GM21529 (cell line): ENCODE data around the gene GBF1.

Experiments used
- ATAC-seq: cut with Tn5 transposase; IDR thresholded peaks from one replicate; pipeline ENCODE4 v1.9.1; 2021; ENCODE audit not compliant: unreplicated experiment

The GBF1 gene

DNA sequence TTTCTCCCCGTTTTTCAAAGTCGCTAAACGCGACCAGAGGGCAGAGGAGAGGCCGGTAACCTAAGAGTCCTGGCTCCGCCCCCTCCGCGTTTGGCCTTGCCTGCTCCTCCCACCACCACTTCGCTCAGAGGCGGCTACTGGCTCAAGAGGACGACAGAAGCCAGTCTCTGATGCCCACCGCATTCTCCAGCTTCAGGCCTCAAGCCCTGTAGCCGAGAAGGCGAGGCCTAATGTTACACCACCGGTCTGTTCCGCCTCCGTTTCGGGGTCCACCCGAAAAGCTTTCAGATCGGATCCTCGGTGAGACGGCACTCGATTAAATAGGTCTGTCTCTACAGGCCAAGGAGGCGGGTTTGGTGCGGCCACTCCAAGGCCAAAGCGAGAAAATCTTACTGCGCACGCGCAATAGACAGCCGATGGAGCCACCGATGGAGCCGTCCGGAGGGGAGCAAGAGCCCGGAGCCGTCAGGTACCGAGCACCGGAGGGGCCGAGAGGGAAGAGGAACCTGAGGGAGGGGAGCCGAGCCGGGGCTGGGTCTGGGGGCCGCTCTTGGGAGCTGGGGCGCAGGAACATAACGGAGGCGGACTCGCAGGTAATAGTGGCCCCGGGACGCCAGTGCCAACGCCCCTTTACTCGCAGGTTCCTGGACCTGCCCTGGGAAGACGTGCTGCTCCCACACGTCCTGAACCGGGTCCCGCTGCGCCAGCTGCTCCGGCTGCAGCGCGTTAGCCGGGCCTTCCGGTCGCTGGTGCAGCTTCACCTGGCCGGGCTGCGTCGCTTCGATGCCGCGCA lies 175.6 kb downstream of the GBF1 start, which contains the start of gene FBXL15:
FBXL15 (plus strand) TSS at position 123 of the 793 bp plus-strand sequence; CDS start at position 417, 294 bp downstream.
- ATAC-seq: peak; percentile 61

DNA sequence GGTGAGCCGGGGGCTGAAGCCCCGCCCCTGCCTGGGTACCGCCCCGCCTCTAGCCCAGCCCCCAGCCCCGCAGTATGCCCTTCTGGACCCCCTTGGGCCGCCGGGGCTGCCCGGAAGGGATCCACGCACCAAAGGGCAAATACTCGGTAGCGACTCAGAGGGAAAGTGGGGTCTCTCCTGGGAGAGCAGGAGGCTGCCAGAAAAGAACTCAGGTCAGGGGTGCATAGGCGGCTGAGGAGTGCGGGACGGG lies 176.1 kb downstream of the GBF1 start:
- ATAC-seq: no peak

DNA sequence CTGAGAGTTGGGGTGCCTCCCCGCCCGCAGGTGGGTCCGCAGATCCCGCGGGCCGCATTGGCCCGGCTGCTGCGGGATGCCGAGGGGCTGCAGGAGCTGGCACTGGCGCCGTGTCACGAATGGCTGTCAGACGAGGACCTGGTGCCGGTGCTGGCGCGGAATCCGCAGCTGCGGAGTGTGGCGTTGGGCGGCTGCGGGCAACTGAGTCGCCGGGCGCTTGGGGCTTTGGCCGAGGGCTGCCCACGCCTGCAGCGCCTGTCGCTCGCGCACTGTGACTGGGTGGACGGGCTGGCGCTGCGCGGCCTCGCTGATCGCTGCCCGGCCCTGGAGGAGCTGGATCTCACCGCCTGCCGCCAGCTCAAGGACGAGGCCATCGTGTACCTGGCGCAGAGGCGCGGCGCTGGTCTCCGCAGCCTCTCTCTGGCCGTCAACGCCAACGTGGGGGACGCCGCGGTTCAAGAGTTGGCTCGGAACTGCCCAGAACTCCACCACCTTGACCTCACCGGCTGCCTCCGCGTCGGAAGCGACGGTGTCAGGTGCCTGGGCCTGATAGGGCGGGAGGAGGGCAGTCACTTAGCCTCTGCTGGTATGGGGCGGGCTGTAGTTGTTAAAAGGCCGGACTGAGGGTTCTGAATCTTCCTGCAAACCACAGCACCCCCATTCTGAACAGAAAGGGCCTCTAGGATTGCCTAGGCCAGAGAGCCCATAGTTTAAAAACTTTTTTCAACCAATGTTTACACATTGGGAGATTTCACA lies 176.6 kb downstream of the GBF1 start:
- peak; percentile 4 for ATAC-seq

DNA sequence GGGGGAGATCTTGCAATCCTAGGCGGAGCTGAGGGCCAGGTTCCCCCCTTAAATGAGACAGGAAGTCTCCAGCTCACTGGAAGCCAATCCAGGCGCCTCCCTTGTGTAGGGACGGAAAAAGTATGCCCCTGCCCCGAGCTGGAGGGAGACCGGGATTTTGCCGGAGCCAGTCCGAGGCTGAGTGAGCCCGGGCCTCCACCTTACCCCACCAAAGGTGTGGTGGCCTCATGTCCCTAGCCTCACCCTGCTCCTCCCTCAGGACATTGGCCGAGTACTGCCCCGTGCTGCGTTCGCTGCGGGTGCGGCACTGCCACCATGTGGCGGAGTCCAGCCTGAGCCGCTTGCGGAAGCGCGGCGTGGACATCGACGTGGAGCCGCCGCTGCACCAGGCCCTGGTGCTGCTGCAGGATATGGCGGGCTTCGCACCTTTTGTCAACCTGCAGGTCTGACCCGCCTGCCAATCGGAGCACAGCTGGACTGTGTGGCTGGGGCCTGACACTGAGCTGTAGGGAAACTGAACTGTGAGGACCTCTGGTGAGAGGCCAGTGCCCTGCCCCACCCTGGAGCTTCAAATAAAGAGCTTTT lies 177.3 kb downstream of the GBF1 start:
- peak; percentile 31 for ATAC-seq

DNA sequence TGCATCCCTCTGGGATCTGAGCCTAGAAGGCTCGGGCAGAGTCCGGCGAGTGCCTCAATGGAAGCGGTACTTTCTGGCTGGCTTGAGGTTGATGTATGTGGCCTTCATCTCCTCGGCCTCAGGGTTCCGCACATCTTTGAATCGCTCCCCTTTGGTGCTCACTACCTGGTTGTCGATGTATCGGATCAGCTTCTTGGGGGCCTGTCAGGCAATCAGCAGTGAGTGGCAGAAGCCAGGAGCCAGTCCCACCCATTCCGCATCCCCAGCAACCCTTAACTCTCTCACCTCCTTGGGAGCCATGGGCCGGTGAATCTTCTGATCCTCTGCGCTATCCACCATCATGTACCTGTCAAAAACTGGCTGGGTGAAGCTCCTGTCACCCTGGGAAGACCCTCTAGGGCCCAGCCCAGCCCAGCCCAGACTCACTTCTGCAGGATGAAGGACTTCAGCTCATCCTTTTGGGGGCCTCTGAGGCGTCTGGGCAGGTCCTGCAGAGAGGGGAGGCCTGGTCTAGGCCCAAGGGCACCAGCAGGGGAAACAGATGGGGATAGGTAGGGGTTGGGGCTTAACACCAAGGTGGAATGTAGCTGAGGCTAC lies 178.1 kb downstream of the GBF1 start:
- ATAC-seq: no peak

DNA sequence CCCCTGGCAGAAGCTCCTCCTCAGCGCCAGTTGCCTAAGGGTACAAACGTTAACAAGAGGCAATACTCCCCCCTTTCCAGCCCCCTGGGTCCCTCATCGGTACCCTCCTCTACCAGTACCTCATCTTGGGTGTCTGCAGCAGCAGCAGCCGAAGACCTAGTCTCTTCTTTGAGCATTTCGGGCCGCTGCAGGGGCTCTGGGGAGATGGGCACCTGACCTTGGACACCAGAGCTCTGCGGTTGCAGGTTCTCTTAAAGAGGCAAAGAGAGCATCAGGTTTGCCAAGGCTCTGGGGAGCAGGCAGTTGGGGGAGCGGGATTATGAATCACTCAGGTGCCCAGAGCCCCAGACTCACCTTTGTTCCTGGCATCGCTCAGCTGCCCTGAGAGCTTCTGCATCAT lies 178.8 kb downstream of the GBF1 start:
- no peak for ATAC-seq

DNA sequence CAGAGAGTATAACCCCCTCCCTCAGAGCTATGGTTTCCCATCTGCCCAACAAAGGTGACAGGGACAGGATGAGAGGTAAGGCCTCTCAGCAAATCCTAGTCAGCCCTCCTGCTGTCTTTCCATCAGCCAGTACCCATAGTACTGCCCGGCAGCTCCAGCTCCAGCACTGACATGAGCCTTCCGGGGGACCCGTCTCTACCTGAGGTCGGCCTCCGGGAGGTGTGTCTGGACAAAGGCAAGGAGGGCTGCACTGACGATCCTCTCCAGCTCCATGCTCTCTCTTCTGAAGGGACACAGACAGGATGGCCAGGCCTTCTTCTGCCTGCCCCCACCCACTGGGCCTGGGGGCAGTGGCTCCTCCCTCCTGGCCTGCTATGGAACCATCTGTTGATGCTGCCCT lies 179.6 kb downstream of the GBF1 start:
- ATAC-seq: no peak

DNA sequence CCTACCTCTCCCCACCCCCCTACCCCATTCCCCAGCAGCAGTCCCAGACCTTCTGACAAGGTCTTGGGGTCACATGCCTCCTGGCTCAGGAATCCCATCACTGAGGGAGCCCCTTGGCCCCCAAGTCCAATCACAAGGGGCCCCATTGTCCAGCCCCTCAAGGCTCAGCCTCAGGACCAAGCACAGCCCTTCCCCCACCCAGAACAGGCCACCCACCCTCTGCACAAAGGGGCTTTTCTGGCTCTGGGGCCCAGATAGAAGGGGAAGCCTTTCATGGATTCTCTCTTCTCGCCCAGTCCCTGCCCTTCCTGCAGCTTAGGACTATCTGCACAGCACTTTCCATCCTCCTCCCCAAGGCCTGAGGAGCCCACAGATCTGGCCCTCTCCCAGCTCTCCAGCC lies 180.1 kb downstream of the GBF1 start:
- no peak for ATAC-seq

DNA sequence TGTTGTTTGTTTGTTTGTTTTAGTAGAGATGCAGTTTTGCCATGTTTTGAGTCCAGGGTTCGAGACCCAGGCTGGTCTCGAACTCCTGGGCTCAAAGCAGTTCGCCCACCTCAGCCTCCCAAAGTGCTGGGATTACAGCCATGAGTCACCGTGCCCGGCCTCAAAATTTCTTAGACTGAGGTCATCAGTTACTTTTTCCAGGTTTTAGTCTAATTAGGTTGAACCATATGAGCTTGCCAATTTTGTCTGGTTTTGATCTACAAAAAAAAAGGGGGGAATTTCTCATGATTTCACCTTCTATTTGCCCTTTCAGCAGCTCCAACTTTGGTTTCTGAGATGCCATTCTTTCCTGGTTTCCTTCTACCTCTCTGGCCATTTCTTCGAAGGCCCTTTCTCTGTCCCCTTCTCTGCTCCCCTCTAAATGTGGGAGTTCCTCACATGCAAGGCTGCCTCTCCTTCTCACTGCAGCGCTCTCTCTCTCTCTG lies 181.5 kb downstream of the GBF1 start:
- no peak for ATAC-seq

DNA sequence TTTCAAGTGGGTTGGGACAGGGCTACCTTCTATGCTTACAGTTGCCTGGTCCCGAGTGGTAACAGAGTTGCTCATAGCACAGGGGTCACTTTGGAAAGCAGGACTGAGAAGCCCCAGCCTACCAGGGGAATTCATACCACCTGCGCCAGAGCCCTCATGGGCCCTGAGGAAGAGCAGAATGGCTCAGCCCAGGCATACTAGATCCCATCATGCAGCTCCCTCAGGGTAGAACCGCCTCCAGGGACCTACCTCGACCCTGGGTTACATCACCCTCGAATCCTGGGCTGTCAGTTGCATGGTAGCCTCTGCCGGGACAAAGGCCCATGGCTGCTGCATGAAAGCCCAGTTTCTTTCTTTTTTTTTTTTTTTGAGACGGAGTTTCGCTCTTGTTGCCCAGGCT lies 184.1 kb downstream of the GBF1 start:
- ATAC-seq: no peak

DNA sequence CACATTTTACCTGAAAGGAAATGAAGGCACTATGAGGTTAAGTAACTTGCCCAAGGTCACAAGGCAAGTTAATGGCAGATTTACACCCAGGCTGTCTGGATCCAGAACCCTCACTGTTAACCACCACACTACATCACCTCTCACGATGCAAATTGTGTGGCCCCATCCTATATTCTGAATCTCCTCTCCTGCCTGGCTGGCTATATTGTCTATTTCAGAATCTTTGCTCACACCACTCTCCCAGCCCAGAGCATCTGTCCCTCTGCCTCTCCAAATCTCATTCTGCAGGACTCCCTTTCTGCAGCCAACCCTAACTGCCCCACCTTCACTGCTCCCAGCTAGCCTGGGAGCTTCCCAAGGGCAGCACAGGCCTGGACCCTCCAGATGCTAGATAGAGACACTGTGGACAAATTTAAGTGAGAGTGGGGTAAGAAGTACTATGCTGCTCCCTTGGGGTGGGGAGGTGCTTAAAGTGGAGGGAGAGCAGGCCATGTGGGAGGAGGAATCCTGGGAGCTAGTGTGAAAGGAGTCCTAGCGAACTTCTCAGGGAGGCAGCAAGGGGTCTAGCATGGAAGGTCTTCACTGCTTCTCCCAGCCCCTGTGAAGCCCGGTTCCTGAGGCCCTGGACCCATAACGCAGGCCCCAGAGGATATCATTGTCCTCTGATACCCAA lies 186.3 kb downstream of the GBF1 start:
- no peak for ATAC-seq
